Measurements from ENCODE around the gene HOXD12.

DNA sequence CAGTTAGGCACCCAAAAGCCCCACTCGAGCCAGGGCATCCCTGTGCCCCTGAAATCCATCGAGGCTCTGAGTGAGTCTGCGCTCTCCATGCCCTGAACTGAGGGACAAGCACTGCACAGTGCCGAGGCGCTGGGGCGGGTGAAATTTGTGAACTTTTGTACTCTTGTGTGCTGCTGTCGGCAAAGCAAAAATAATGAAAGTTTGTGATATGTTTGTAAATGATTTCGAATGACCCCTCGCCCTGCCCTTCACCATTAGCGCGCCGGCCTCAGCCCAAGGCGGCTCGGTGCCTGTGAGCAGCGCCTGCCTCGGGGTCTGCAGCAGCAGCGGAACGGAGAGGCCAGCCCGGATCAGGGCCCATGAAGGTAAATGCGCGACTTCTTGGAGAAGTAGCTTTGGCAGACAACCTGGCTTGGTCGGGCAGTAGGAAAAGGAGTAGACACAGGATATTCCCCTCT, 49.9 kb downstream of the HOXD12 start:
- TF ChIP-seq, protein P1, sequence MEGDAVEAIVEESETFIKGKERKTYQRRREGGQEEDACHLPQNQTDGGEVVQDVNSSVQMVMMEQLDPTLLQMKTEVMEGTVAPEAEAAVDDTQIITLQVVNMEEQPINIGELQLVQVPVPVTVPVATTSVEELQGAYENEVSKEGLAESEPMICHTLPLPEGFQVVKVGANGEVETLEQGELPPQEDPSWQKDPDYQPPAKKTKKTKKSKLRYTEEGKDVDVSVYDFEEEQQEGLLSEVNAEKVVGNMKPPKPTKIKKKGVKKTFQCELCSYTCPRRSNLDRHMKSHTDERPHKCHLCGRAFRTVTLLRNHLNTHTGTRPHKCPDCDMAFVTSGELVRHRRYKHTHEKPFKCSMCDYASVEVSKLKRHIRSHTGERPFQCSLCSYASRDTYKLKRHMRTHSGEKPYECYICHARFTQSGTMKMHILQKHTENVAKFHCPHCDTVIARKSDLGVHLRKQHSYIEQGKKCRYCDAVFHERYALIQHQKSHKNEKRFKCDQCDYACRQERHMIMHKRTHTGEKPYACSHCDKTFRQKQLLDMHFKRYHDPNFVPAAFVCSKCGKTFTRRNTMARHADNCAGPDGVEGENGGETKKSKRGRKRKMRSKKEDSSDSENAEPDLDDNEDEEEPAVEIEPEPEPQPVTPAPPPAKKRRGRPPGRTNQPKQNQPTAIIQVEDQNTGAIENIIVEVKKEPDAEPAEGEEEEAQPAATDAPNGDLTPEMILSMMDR (IDR thresholded peaks at IDR 0.05; ENCODE audit: low read length), result no peak
- no peak for TF ChIP-seq EZH2 (IDR thresholded peaks at IDR 0.05; ENCODE audit: borderline replicate concordance, low read length)
